HepG2 (cell line): Measurements from ENCODE around the gene DCAF7. TPM values are rescaled to one million over a fixed set of nuclear protein-coding genes. Genes with fewer than 3 reads are reported as not detected.
A peak's percentile ranks its signal among the peaks of the same experiment; 100 is the strongest.

Source experiments
- DNMT3B ChIP-seq: conservative IDR thresholded peaks from 2 replicates; pipeline ENCODE4 v1.6.1; 2016; ENCODE audit warnings: missing biosample characterization, control low read depth
- EEA1 ChIP-seq: sonication (generic); formaldehyde crosslinking; IDR thresholded peaks from 2 replicates; pipeline ENCODE4 v1.5.1; 2020; ENCODE audit warnings: mild to moderate bottlenecking, missing genetic modification reagents, borderline replicate concordance
- FOXM1 ChIP-seq: sonication (generic); formaldehyde crosslinking; IDR thresholded peaks from 2 replicates; pipeline ENCODE4 v1.5.0; 2020; ENCODE audit warnings: missing genetic modification reagents
- GATA4 ChIP-seq: sonication (generic); IDR thresholded peaks from 2 replicates; pipeline ENCODE4 v1.6.1; 2016; ENCODE audit warnings: antibody characterized with exemption, low read depth, borderline replicate concordance
- IRX3 ChIP-seq: sonication (generic); formaldehyde crosslinking; IDR thresholded peaks from 2 replicates; pipeline ENCODE4 v1.8.1; 2023; ENCODE audit warnings: mild to moderate bottlenecking, low read depth, missing genetic modification reagents, borderline replicate concordance
- NAIF1 ChIP-seq: sonication (generic); formaldehyde crosslinking; IDR thresholded peaks from 2 replicates; pipeline ENCODE4 v1.5.0; 2020; ENCODE audit warnings: mild to moderate bottlenecking, missing genetic modification reagents, borderline replicate concordance
- NCOA1 ChIP-seq: sonication (generic); formaldehyde crosslinking; IDR thresholded peaks from 2 replicates; pipeline ENCODE4 v1.9.0; 2021; ENCODE audit warnings: missing genetic modification reagents
- PAF1 ChIP-seq: IDR thresholded peaks from 2 replicates; pipeline ENCODE4 v1.6.1; 2016; ENCODE audit warnings: missing genetic modification reagents, missing compliant biosample characterization
- PLRG1 ChIP-seq: fragments of 450-650 bp; conservative IDR thresholded peaks from 2 replicates; pipeline ENCODE4 v1.6.1; 2016
- RARA ChIP-seq: IDR thresholded peaks from 2 replicates; pipeline ENCODE4 v1.6.1; 2016; ENCODE audit warnings: missing genetic modification reagents, missing compliant biosample characterization
- SP1 ChIP-seq, 2 experiments: fragments of 450-650 bp in 1 of 2; sonication (generic) in 1 of 2; formaldehyde crosslinking in 1 of 2; IDR thresholded peaks; 2 replicates each; pipeline versions ENCODE4 v1.4.0 to v1.6.1; 2016 to 2020; ENCODE audit warnings: missing genetic modification reagents in 1 of 2
- ZNF234 ChIP-seq: sonication (generic); formaldehyde crosslinking; conservative IDR thresholded peaks from 2 replicates; pipeline ENCODE4 v1.5.1; 2020; ENCODE audit warnings: mild to moderate bottlenecking, missing genetic modification reagents
- polyA plus RNA-seq, 8 experiments: library from polyadenylated mRNA; depleted of rRNA in 3 of 8; stranded (reverse) in 7 of 8; unstranded in 1 of 8; fragments of >200 nt; fragmentation: Illumina TruSeq in 4 of 8; extraction: Trizol in 4 of 8; gene quantifications; 2 replicates each; pipeline versions ENCODE4 v1.2.1 to v1.2.3, GENCODE V29; 2011 to 2016; ENCODE audit warnings: low read depth in 4 of 8, missing spikeins in 1 of 8, mixed read lengths in 1 of 8; ENCODE audit not compliant: insufficient read depth in 1 of 8
- total RNA-seq, 5 experiments: library from RNA; depleted of rRNA; stranded (reverse); fragments of >200 nt; fragmentation: Illumina TruSeq; extraction: Trizol; gene quantifications; 2 replicates each; pipeline ENCODE4 v1.2.3, GENCODE V29; 2016; ENCODE audit warnings: low read depth in 1 of 5
- TF ChIP-seq, protein P1 (sequence below): sonication (generic); formaldehyde crosslinking; IDR thresholded peaks from 2 replicates; pipeline ENCODE4 v1.4.0; 2020; ENCODE audit warnings: missing genetic modification reagents
- TF ChIP-seq, protein P2 (sequence below): sonication (generic); formaldehyde crosslinking; IDR thresholded peaks from 2 replicates; pipeline ENCODE4 v1.5.0; 2020; ENCODE audit warnings: mild to moderate bottlenecking, missing genetic modification reagents
- TF ChIP-seq, protein P3 (sequence below): sonication (generic); formaldehyde crosslinking; IDR thresholded peaks from 2 replicates; pipeline ENCODE4 v1.4.0; 2020; ENCODE audit warnings: mild to moderate bottlenecking, missing genetic modification reagents
- TF ChIP-seq, protein P4 (sequence below): sonication (generic); formaldehyde crosslinking; IDR thresholded peaks from 2 replicates; pipeline ENCODE4 v1.8.1; 2023; ENCODE audit warnings: mild to moderate bottlenecking, moderate library complexity, missing genetic modification reagents
- TF ChIP-seq, protein P5 (sequence below): sonication (generic); formaldehyde crosslinking; IDR thresholded peaks from 2 replicates; pipeline ENCODE4 v1.8.0; 2022; ENCODE audit warnings: mild to moderate bottlenecking, missing genetic modification reagents

Gene DCAF7
- total and polyA plus RNA-seq, 2 of the 13 experiments (the other 11 are each of a cell fraction or from before 2014, with no cell fraction given), result 55.2 to 73.4 TPM

DNA sequence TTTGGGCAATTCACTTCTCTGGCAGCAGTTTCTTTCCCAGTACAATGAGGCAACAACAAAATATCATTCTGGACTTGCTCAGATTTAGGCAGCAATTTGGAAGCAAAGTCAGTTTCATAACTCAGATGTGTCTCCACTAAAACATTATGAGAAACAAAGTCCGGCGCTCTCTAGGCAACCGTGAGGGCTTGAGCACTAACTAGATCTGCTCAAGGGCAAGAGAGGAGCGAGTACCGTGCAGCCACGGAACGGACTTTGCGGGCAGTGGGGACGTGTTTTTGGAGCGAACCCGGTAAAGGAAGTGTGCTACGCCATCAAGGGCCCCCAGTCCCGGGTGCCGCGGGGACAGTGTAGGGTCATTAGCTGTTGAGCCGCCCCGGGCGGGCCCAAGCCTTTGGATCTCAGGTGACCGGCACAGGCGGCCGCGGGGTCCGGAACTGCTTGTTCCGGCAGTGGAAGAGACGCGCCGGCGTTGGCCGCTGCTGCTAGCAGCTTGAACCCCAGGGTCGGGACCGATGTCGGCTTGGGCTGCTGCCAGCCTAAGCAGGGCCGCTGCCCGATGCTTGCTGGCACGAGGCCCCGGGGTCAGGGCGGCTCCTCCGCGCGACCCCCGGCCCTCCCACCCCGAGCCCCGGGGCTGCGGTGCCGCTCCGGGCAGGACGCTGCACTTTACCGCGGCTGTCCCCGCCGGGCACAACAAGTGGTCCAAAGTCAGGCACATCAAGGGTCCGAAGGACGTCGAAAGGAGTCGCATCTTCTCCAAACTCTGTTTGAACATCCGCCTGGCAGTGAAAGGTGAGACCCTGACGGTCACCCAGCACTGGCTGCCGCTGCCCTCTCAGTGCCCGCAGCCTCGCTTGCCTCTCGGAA, 50.5 kb downstream of the DCAF7 start, which contains the start of gene TACO1 (continued):
- TF ChIP-seq, protein P1, sequence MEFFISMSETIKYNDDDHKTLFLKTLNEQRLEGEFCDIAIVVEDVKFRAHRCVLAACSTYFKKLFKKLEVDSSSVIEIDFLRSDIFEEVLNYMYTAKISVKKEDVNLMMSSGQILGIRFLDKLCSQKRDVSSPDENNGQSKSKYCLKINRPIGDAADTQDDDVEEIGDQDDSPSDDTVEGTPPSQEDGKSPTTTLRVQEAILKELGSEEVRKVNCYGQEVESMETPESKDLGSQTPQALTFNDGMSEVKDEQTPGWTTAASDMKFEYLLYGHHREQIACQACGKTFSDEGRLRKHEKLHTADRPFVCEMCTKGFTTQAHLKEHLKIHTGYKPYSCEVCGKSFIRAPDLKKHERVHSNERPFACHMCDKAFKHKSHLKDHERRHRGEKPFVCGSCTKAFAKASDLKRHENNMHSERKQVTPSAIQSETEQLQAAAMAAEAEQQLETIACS (CRISPR knock-in tag), result peak; percentile 56; the same call in 1 of the 2 replicates
- TF ChIP-seq FOXM1 (CRISPR knock-in tag), result no peak; the same call in 1 of the 2 replicates
- peak; percentile 97 for TF ChIP-seq NCOA1 (CRISPR knock-in tag)
- TF ChIP-seq DNMT3B, result peak; percentile 97; the same call in 1 of the 2 replicates
- TF ChIP-seq, protein P2, sequence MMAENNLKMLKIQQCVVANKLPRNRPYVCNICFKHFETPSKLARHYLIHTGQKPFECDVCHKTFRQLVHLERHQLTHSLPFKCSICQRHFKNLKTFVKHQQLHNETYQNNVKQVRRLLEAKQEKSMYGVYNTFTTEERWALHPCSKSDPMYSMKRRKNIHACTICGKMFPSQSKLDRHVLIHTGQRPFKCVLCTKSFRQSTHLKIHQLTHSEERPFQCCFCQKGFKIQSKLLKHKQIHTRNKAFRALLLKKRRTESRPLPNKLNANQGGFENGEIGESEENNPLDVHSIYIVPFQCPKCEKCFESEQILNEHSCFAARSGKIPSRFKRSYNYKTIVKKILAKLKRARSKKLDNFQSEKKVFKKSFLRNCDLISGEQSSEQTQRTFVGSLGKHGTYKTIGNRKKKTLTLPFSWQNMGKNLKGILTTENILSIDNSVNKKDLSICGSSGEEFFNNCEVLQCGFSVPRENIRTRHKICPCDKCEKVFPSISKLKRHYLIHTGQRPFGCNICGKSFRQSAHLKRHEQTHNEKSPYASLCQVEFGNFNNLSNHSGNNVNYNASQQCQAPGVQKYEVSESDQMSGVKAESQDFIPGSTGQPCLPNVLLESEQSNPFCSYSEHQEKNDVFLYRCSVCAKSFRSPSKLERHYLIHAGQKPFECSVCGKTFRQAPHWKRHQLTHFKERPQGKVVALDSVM (CRISPR knock-in tag), result peak; percentile 81
- no peak; the same call in 1 of the 2 replicates for TF ChIP-seq EEA1 (CRISPR knock-in tag)
- TF ChIP-seq, protein P3, sequence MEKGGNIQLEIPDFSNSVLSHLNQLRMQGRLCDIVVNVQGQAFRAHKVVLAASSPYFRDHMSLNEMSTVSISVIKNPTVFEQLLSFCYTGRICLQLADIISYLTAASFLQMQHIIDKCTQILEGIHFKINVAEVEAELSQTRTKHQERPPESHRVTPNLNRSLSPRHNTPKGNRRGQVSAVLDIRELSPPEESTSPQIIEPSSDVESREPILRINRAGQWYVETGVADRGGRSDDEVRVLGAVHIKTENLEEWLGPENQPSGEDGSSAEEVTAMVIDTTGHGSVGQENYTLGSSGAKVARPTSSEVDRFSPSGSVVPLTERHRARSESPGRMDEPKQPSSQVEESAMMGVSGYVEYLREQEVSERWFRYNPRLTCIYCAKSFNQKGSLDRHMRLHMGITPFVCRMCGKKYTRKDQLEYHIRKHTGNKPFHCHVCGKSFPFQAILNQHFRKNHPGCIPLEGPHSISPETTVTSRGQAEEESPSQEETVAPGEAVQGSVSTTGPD (CRISPR knock-in tag), result peak; percentile 46; the same call in 1 of the 2 replicates
- TF ChIP-seq IRX3 (CRISPR knock-in tag), result peak; percentile 33; the same call in 1 of the 2 replicates
- peak; percentile 91 for TF ChIP-seq NAIF1
- 0 out of 2 replicates have a peak, but pooled peaks have one; percentile 60 for TF ChIP-seq PAF1 (CRISPR knock-in tag)
- TF ChIP-seq GATA4, result peak; percentile 75; the same call in 1 of the 2 replicates
- TF ChIP-seq RARA (CRISPR knock-in tag), result peak; percentile 86
- no peak for TF ChIP-seq PLRG1
- TF ChIP-seq, protein P4, sequence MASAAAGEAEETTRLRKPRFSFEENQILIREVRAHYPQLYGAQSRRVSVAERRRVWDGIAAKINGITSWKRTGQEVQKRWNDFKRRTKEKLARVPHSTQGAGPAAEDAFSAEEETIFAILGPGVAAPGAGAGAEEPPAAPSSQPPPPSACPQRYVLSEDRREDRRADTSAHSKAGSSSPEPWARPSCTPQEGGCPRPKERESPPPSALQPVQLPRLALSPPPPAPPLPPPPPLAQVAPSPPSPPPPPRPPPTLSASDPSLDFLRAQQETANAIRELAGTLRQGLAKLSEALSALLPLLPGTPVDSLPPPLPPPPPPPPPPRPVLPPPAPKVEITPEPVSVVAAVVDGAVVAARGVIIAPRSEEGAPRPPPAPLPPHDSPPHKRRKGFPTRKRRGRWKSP (CRISPR knock-in tag), result peak; percentile 89
- TF ChIP-seq SP1 (IDR thresholded peaks at IDR 0.05), result no peak
- TF ChIP-seq SP1 (CRISPR knock-in tag; IDR thresholded peaks at IDR 0.05), result peak; percentile 94
- TF ChIP-seq, protein P5, sequence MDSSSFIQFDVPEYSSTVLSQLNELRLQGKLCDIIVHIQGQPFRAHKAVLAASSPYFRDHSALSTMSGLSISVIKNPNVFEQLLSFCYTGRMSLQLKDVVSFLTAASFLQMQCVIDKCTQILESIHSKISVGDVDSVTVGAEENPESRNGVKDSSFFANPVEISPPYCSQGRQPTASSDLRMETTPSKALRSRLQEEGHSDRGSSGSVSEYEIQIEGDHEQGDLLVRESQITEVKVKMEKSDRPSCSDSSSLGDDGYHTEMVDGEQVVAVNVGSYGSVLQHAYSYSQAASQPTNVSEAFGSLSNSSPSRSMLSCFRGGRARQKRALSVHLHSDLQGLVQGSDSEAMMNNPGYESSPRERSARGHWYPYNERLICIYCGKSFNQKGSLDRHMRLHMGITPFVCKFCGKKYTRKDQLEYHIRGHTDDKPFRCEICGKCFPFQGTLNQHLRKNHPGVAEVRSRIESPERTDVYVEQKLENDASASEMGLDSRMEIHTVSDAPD (CRISPR knock-in tag), result peak; percentile 68
- TF ChIP-seq ZNF234 (CRISPR knock-in tag), result 0 out of 2 replicates have a peak, but pooled peaks have one; percentile 35
